Measurements from ENCODE around the gene MEIS3.

- TF ChIP-seq CTCF (IDR thresholded peaks at IDR 0.05) (no peak), POLR2A (IDR thresholded peaks at IDR 0.05) (no peak)
Measured at GRCh38 chr19:47447470-47448359, 28.4 kb upstream of the MEIS3 start.

Measured in right lobe of liver (tissue), 4 donors.